Lower leg skin (tissue), 4 donors: ENCODE data around the gene BICC1. TPM values are rescaled to one million over a fixed set of nuclear protein-coding genes. Genes with fewer than 3 reads are reported as not detected.
"Not testable (repeated sequence)": the region's sequence is repeated elsewhere in the genome, so short reads cannot be mapped to it uniquely, and the experiment has no call there.

ENCODE experiments used
- DNase-seq, 2 donors: peaks; one replicate each; pipeline ENCODE4 v3.0.0-alpha.2; 2019; ENCODE audit warnings: low spot score in 2 of 2
- H3K4me3 ChIP-seq: fragments of 200-600 bp; sonication (generic); 2 replicates; pipeline ENCODE4 v1.5.1; 2017; ENCODE audit warnings: mild to moderate bottlenecking, low read depth; ENCODE audit not compliant: poor library complexity, severe bottlenecking
- CTCF ChIP-seq, 3 donors: fragments of 450-650 bp; IDR thresholded peaks; one replicate each; pipeline ENCODE4 v1.5.1; 2016; ENCODE audit warnings: antibody characterized with exemption in 3 of 3, mild to moderate bottlenecking in 3 of 3, moderate library complexity in 2 of 3
- POLR2A ChIP-seq, 2 donors: fragments of 450-650 bp; IDR thresholded peaks; one replicate each; pipeline ENCODE4 v1.6.1; 2016 to 2017; ENCODE audit warnings: antibody characterized with exemption in 2 of 2, mild to moderate bottlenecking in 1 of 2, moderate library complexity in 1 of 2
- WGBS, 2 donors: methylation state at CpG; one replicate each; pipeline ENCODE4 v1.1.5; 2018; 5-methylcytosine and 5-hydroxymethylcytosine counted together
- intact Hi-C: fragments of 100-400 bp; cut with DNase I; formaldehyde crosslinking; loops from one replicate; pipeline ENCODE4 v1.15.0; 2023; ENCODE audit warnings: low total_unique reads
- total RNA-seq, 4 donors: library from RNA; depleted of rRNA; stranded (reverse); fragments of >200 nt; gene quantifications; one replicate each; pipeline ENCODE4 v1.1.0, GENCODE V29; 2016

The BICC1 gene
- total RNA-seq, 4 donors from 2014 or later: 5.0 to 11.5 (median 7.1) TPM

- 66 to 83% methylated on average over 3 of the region's 3 CpGs for WGBS, 2 donors
- TF ChIP-seq POLR2A (IDR thresholded peaks at IDR 0.05) (no peak), CTCF (IDR thresholded peaks at IDR 0.05) (no peak)
- intact Hi-C loops: no loop called here
- DNase-seq: no peak
- no peak overlapping the region for H3K4me3 ChIP-seq
Observed at GRCh38 chr10:58593008-58593407, 80.3 kb downstream of the BICC1 start.

GRCh38 chr10:58597211-58597610, 84.5 kb downstream of the BICC1 start:
- H3K4me3 ChIP-seq, DNase-seq, intact Hi-C loops: not testable (repeated sequence)

DNA sequence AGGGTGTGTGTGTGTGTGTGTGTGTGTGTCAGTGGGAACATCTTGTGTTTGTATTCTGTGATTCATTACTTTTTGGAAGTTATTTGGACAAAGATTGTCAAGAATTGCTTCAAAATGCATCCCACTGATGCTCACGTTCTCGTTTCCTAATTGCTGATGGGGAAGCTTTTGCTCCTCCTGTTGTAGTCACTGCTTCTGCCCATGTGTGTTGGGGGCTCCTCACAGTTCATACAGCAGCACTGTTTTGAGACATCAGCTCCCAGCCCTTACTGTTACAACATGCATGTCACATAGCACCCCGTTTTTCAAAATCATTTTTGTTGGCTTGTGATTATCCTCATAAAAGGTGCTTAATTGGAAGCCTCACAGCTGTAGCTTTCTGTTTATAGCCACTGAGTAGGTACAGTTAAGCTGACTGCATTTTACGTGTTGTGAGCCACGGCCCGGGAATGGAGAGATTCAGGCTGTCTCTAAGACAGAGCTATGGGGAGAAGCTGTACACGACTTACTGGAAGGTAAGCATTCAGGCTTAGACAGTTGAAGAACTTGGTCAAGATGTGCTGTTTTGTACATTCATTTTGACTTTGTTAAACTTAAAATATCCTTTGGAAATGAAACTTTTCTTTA, 87.4 kb downstream of the BICC1 start:
- DNase-seq: no peak
- no peak for TF ChIP-seq CTCF (IDR thresholded peaks at IDR 0.05)
- TF ChIP-seq POLR2A (IDR thresholded peaks at IDR 0.05): no peak
- intact Hi-C loops: no loop called here
- no peak overlapping the region for H3K4me3 ChIP-seq
- 80 to 83% methylated on average over 7 of the region's 7 CpGs for WGBS, 2 donors

GRCh38 chr10:58608351-58608750, 95.7 kb downstream of the BICC1 start:
- no peak overlapping the region for H3K4me3 ChIP-seq
- no peak for TF ChIP-seq CTCF (IDR thresholded peaks at IDR 0.05)
- TF ChIP-seq POLR2A (IDR thresholded peaks at IDR 0.05): no peak
- 67 to 72% methylated on average over 4 of the region's 4 CpGs for WGBS, 2 donors
- intact Hi-C loops: no loop called here
- DNase-seq: no peak

DNA sequence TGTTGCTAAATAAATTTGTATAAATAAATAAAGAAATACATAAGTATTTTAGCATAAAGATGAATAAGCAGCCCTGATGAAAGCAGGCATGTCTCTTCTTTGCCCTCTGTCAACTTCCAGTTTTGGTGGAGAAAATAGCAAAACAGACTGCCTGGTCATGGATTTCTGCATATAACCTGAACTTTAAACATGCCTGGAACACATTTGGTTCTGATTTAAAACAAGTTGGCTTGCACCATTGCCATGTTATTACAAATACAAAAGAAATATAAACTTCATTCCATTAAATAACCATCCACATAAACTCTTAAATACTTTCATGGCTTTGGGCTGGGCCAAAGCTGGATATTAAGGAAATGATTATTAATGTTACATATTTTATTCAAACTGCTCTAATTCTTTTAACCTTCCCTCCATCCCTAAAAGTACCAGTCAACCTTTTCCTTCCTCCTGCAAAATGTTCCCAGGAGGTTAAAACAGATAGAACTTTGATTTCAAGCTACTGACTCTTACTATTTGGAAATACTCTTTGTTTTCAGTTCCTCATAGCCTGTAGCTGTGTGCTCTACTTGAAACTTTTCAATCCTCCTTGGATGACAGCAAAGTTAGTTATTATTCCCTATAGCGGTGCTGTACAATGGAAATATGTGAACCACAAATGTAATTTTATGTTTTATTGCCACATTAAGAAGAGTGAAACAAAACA, 96.3 kb downstream of the BICC1 start:
- WGBS, 2 donors: 65 to 79% methylated on average over 1 of the region's 1 CpG
- H3K4me3 ChIP-seq: no peak overlapping the region
- no peak for DNase-seq
- intact Hi-C loops: no loop called here
- TF ChIP-seq CTCF (IDR thresholded peaks at IDR 0.05): no peak
- no peak for TF ChIP-seq POLR2A (IDR thresholded peaks at IDR 0.05)

- TF ChIP-seq CTCF (IDR thresholded peaks at IDR 0.05) (no peak), POLR2A (IDR thresholded peaks at IDR 0.05) (no peak)
- intact Hi-C loops: no loop called here
- DNase-seq: no peak
- no peak overlapping the region for H3K4me3 ChIP-seq
- WGBS, 2 donors: 68 to 71% methylated on average over 6 of the region's 6 CpGs
Observed at GRCh38 chr10:58609532-58610150, 97.0 kb downstream of the BICC1 start.
